HG03460 (cell line): ENCODE measurements around the gene VPS39.

Source experiments
- ATAC-seq: cut with Tn5 transposase; IDR thresholded peaks from one replicate; pipeline ENCODE4 v1.9.1; 2021; ENCODE audit not compliant: unreplicated experiment

The VPS39 gene

DNA sequence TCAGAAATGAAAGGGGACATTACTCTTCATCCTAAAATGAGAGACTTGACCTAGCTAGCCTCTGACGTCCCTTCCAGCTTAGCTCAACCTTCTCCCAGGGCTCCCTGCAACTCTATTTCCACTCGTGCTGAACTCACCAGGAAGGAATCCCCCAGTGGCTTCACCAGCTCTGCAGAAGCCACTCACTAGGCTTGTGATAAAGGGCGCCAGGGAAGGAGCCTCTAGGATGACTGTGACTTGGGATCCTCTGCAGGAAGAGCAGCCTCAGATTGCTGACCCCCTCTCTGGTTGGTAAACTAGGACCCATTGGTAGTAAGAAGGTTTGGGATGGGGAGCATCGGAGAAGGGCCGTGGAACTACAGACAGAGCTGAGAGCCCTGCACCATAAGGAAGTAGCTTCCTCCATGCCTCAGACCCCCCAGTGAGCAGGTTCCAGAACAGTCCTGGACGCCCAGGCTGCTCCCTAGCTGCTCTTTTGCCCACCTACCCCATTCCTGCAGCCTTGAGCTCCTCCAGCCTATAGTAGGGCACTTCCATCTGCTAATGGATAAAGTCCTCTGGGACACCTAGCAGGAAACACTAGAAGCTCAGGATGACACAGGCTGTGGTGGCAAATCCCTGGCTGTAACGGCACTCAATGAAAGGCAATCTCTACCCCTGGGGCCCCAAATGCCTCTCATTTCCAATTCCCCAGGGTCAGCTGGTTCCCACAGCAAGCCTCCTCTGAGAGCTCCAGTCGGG lies 77.7 kb downstream of the VPS39 start:
- no peak for ATAC-seq

DNA sequence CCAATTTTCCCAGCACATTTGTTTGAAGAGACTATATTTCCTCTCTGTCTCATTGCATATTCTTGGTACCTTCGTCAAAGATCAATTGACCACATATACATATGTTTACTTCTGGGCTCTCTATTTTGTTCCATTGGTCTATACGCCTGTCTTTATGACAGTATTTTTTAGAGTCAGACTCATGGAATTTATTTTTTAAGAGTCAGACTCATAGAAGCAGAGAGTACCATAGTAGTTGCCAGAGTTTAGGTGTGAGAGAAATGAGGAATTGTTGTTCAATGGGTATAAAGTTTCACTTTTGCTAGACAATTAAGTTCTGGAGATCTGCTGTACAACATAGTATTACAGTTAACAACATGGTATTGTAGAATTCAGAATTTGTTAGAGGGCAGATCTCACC lies 78.7 kb downstream of the VPS39 start:
- ATAC-seq = no peak

DNA sequence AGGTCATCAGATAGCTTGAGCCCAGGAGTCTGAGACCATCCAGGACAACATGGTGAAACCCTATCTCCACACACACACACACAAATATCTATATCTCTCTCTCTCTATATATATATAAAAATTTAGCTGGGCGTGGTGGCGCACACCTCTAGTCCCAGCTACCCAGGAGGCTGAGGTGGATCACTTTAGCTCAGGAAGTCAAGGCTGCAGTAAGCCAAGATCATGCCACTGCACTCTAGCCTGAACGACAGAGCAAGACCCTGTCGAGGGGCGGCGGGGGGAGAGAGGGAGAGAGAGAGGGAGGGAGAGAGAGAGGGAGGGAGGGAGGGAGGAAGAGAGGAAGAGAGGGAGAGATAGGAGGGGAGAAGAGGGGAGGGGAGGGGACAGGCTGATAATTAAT lies 79.6 kb downstream of the VPS39 start:
- ATAC-seq = no peak

DNA sequence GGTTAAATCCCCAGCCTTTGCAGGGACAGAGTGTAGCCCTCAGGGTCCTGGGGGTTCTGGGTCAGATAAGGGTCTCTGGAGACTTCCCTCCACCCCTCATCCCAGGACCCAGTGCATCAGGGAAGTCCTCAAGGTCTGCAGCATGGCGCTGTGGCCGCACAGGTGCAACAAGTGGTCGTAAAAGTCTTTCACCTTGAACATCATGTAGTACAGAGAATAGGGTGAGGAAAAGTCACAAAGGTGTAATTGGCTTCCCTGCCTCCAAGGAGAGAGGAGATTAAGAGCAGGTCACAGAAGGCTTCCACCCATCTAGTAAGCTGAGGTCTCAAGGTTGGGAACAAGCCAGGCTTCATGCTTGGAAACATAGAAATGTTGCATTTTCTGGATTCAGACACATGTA lies 84.6 kb downstream of the VPS39 start:
- no peak for ATAC-seq

DNA sequence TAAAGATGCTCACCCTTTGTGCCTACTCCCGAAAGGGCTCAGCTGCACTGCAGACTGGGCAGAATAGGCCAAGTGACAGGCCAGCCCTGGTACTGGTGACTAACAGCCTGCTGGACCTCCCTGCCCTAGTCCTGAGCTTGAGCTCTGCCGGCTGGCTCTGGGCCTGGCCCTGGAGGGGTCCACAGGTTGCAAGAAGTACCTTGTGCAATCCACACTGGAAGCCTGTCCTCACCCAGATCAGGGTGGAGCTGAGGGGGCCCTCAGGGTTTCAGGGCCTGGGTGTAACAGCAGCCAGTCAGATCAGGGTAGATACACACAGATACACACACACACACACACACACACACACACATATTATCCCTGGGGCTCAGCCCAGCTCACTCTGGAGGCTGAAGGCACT lies 86.4 kb downstream of the VPS39 start:
- ATAC-seq = no peak

DNA sequence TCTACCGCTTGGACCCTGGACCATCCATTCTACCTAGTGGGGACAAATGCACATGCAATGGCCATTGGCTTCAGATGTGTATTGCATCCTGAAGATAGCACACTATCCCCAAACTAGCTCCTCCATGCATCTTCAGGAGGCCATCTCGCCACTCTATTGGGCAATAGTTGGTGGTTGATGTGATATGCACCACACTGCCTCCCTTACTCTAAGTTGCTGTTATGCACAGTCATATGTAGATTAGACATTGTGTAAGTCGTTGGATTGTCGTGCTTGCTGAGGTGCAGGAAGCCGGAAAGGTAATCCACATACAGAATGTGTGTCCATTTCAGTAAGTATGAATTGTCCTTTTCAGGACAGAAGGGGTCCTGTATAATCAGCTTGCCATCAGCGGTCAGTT lies 87.1 kb downstream of the VPS39 start:
- no peak for ATAC-seq

DNA sequence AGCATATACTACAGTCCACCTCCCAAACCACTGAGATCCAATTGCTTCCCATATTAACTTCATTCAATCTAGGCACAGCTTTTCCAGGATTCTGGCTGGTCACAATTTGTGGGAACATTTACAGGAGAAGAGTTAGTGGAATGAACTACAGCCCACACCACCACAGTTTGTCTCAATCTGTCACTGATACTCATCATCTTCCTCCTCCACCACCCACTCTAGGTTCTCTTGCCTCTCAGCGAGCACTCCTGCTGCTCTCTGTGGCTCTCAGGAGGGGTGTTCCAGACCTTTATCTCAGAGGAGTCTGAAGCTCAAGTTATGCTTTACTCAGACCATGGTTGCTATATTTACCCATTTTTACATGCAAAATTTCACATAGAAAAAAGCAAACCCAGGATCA lies 87.8 kb downstream of the VPS39 start:
- no peak for ATAC-seq

DNA sequence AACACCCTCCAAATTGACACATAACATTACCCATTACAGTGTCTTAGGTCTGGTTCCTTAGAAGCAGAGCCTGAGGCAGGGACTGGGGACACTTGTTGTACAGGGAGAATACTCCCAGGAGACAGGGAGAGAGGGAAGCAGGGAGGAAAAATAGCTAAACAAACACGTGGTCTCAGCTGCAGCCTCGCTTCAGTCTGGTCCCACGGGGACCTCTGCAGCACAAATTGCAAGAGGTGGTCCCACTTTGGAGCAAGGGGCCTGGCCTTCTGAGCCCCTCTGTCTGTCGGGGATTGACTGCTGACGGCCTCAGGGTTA lies 88.7 kb downstream of the VPS39 start:
- ATAC-seq = no peak

DNA sequence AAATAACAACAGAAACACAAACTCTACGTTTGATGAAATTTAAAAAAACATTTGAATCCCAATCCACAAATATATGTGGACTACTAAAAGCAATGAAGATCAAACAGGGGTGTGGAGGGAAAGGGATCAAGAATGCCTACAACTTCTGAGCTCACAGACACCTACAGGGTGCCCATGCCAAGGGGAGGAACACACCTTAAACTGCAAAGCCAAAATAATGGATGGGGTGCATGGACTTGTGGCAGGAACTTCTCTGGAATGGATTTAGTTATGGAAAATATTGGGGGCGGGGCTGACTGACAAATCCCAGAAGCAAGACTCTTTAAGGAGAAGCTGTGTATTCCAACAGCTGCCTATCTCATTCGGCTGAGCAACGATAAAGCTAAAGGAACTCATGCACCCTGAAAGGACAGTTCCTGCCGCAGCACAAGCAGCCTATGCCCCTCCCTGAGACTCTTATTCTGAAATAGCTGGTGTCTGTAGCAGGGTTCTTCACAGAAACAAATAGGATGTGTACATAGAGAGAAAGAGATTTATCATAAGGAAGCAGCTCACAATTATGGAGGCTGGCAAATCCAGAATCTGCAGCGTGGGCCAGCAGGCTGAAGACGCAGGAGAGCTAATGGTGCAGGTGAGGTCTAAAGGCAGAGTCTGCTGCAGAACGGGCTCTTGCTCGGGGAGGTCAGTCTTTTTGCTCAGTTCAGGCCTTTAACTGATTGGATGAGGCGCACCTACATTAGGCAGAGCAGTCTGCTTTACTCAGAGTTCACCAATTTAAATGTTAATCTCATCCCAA lies 89.3 kb downstream of the VPS39 start:
- no peak for ATAC-seq

DNA sequence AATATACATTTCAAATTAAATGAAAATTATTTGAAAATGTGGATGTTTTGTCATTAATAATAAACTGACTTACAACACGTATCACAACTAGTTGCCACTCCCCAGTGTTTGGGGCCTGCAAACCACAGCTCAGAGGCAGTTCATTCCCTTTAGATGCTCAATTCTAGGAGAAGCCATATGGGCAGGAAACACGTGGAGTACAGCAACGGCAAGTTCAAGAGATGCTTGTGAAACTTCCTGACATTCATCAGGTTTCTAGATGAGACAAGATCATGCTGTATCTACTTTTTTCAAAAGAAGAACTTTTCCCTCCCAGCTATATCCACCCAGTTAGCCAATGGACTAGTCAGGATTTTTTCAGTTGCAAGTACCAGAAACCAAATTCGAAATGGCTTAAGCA lies 96.2 kb downstream of the VPS39 start:
- no peak for ATAC-seq

DNA sequence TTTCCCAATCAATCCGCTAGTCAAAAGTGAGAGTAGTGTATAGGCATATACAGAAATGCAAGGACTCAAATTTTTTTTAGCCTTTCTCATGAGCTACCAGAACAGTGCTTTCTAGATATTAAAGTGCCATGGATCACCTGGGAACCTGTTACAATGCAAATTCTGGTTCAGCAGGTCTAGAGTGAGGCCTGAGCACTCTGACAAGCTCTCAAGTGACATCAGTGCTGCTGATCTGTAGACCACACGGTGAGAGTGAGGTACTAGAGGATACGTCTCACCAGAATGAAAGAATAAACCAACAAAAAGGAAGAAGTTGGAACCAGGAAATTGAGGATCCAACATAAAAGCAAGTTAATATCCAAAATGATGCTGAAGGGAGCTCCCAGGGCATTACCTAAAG lies 97.7 kb downstream of the VPS39 start:
- ATAC-seq = no peak

DNA sequence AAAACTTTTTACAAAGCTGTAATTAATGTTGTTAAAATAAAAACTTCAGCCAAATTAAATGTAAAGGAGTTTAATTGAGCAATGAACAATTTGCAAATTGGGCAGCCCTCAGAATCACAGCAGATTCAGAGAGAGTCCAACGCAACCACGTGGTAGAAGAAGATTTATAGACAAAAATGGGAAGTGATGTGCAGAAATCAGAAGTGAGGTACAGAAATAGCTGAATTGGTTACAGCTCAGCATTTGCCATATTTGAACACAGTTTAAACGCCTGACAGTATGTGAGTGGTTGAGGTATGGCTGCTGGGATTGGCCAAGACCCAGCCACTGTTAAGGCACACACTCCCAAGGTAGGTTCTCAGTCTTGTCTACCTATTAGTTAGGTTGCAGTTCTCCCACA lies 99.3 kb downstream of the VPS39 start:
- ATAC-seq = no peak
